HT1080 (cell line): ENCODE measurements around the gene STRA6. TPM values are rescaled to one million over a fixed set of nuclear protein-coding genes. Genes with fewer than 3 reads are reported as not detected.
"Not testable (repeated sequence)": the region's sequence is repeated elsewhere in the genome, so short reads cannot be mapped to it uniquely, and the experiment has no call there.

Experiments
- DNase-seq: peaks from one replicate; pipeline ENCODE4 v3.0.0-alpha.2; 2015; ENCODE audit warnings: low read depth
- total RNA-seq: library from RNA; depleted of rRNA; stranded (reverse); fragments of >200 nt; shearing (Covaris generic); gene quantifications from 2 replicates; pipeline ENCODE4 v1.2.3, GENCODE V29; 2014

STRA6 gene
- total RNA-seq, 1 experiment from 2014 or later, result not detected

DNA sequence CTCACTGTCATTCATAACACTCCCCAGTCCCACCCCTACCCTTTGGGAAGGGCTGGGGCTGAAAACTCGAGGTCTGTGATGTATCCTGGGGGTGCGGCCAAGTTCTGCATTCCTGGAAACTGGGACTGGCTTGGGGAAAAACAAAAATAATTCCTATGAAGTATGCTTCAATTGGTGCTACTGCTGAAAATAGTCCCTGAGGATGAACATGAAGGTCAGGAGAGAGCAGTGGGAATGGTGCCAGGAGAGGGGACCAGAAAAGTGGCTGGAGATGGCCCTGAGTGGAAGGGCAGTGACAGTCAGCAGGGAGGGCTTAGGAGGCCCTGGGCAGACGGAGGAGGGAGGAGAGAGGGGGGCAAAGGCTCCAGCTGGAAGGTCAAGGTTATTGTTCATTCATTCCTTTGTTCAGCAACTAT lies 33.9 kb downstream of the STRA6 start:
- no peak for DNase-seq

DNA sequence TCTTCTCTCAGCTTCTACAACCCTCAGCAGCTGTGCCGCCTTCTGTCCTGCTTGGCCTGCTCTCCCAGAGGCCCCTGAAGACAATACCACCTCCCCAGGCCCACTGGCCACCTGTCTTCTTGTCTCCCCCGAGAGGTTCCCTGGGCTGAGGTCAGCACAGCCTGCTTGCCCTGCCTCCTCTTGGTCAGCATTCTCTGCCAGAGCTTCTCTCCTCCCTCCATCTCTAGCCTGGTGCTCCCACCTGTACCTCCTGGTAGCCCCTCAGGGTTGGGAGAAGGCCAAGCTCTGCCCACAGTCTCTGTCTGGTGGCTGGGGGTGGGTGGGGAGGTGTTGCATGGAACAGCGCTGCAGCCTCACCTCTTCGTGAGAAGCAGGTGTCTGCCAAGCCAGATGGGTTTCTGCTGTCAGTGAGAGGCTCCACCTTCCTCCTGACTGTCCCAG lies 34.7 kb downstream of the STRA6 start:
- DNase-seq, result no peak

- no peak for DNase-seq
Observed at GRCh38 chr15:74165461-74165860, 37.1 kb downstream of the STRA6 start.

GRCh38 chr15:74162195-74162536 lies 40.4 kb downstream of the STRA6 start:
- DNase-seq, result not testable (repeated sequence)

GRCh38 chr15:74160390-74160789 lies 42.2 kb downstream of the STRA6 start:
- not testable (repeated sequence) for DNase-seq

DNA sequence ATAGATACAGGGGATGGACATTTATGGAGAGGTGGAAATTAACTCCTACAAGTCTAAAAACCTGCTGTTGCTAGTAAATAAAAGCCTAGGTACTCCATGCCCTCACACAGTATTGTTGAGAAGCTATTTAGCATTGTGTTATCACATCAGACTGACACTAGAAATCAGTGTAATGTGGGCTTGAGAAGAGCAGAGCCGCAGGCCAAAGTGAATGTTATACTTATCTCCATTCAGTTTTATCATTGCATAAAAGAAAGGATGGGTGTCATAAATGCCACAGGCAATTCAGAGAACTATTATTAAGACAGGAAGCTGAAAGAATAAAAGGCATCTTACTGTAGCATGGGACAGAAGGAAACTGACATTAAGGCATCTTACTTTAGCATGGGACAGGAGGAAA lies 42.8 kb downstream of the STRA6 start:
- DNase-seq, result no peak

GRCh38 chr15:74158855-74159650 lies 43.5 kb downstream of the STRA6 start:
- DNase-seq, result no peak

DNA sequence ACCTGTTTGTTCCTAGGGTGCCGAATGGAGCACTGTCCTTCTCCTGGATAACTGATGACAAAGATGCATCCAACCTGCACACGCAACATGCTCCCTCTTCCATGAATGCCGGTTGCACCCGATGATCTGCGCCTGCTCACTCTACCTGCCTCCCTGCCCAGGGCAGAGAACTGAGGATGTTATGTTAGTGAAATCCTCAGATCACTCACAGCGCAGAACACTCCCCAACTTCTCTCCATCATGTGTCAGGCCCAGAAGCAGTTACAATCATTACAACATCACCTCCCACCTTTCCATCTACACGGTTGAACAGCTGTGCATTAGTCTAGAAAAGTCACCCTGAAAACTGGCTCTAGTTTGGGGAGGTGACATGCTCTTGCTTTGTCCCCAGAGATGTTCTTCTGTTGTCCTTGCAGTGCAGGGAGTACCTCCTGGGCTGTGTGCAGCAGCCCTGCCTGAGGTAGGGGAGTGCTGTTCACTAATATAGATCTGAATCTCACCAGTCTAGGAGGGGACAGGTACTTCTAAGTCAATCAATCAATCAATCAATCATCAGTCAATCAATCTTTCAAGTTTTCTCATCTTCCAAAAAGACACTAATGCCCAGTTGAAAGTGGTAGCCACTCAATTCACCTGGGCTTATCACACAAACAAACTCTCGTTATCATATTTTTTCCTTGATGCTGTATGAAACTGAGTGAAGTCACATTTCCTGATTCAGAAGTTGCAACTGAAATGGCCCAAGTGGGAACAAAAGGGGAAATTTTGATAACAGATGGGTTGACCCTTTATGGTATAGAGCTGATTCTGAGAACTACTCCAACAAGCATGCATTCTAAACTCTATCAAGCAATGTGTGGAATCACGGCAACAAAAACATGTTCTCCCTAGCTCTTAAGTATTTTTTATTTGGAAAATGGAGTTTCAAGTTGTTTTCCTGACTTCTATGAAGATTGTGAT lies 44.4 kb downstream of the STRA6 start:
- DNase-seq, result no peak

GRCh38 chr15:74156678-74157411 lies 45.7 kb downstream of the STRA6 start:
- no peak for DNase-seq

- no peak for DNase-seq
Observed at GRCh38 chr15:74155766-74156417, 46.7 kb downstream of the STRA6 start.

DNA sequence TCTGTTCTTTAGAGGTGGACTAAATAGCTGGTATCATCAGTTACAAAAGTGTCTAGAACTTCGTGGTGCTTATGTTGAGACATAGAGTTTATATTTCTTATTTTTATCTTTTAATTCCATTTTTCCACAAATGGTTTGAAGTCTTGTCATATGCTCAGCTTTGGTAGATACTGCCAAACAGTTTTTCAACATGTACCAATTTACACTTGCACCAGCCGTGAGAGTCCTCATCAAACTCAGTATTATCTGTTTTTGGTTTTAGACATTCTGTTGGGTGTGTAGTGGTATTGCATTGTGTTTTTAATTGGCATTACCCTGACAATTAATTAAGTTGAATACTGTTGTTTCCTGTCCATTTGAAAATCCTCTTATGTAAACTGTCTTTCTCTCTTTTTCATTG lies 55.5 kb downstream of the STRA6 start:
- DNase-seq, result no peak

- DNase-seq, result no peak
Observed at GRCh38 chr15:74146277-74146800, 56.2 kb downstream of the STRA6 start.

GRCh38 chr15:74144153-74144775 lies 58.3 kb downstream of the STRA6 start:
- peak; percentile 30 for DNase-seq

DNA sequence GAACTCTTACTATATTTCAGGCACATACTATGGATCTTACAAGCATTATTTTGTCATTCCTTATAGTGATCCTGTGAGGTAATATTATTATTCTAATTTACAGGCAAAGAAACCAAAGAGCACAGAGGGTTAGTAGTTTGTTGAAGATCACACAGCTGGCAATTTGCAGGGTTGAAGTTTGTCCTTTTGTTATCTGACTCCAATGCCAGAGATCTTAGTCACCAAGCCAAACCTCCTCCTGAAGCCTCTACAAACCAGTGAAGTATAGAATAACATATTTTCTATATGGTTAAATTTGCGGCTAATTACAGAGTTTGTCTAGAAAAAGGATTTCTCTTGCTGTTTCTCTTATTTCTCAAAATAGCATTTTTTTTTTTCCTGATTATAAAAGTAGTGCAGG lies 61.0 kb downstream of the STRA6 start:
- no peak for DNase-seq

GRCh38 chr15:74138642-74139041 lies 63.9 kb downstream of the STRA6 start:
- no peak for DNase-seq

GRCh38 chr15:74137537-74137894 lies 65.1 kb downstream of the STRA6 start:
- no peak for DNase-seq

DNA sequence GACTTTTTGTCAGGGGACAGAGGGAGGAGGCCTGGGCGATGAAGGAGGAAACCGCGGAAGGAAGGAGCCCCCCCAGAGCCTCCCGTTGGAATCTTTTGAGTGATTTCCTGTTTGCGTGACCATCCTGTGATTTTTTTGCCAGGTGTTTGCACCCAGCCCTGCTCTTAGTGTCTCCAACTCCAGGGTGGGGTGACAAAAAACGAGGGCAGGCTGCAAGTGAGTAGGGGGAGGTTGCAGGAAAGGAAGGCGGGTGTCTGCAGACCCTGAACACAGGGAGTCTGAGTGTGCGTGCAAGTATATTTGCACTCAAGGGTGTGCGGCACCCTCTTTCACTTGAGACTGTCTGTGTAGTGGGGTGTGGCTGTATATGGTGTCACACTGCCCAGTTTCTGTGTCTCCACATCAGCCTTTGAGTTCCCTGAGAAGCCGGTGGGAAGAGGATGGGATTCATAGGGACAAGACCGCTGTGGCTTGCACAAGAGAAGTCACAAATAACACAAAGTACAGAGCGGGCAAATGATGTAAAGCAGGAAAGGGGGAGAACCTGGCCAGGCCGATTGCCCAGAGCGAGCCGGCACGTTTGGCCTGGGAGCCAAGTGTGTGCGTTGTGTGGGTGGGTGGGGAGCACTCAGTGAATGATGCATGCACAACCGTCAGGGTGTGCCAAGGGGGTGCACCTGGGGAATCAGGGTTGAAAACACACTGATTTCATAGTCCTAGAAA lies 65.6 kb downstream of the STRA6 start:
- DNase-seq, result no peak

DNA sequence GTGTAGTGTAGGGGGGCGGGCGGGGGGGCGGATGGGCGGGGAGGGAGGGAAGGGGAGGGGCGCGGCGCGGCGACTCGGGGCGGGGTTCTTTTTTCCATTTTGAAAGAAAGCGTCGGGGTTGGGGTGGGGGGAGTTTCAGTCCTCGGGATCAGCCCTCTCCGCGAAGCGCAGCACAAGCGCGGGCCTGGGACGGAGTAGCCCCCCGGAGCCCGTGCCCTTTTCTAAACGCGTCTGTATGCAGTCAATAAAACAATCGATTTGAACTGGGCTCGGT lies 66.1 kb downstream of the STRA6 start:
- DNase-seq, result no peak

- no peak for DNase-seq
Observed at GRCh38 chr15:74135041-74135565, 67.5 kb downstream of the STRA6 start.
